MM.1S (cell line): ENCODE measurements around the gene TVP23C.
"Not testable (repeated sequence)": the region's sequence is repeated elsewhere in the genome, so short reads cannot be mapped to it uniquely, and the experiment has no call there.

Source experiments
- DNase-seq: peaks from one replicate; pipeline ENCODE4 v3.0.0-alpha.2; 2015
- H2AFZ ChIP-seq: fragments of 300-600 bp; sonication (generic); 2 replicates; pipeline ENCODE4 v1.6.0; 2016; ENCODE audit warnings: antibody characterized with exemption, low read length
- H3F3A ChIP-seq: fragments of 300-600 bp; sonication (generic); 2 replicates; pipeline ENCODE4 v1.6.1; 2016; ENCODE audit warnings: mild to moderate bottlenecking, antibody characterized with exemption, low read length, moderate library complexity, mixed read lengths; ENCODE audit not compliant: insufficient read depth
- H3K27ac ChIP-seq: fragments of 300-600 bp; sonication (generic); 2 replicates; pipeline ENCODE4 v1.5.1; 2016; ENCODE audit warnings: mild to moderate bottlenecking, low read length
- H3K27me3 ChIP-seq: fragments of 300-600 bp; sonication (generic); replicated peaks from 2 replicates; pipeline ENCODE4 v1.6.0; 2016; ENCODE audit warnings: low read length; ENCODE audit not compliant: insufficient read depth
- H3K36me3 ChIP-seq: fragments of 300-600 bp; sonication (generic); replicated peaks from 2 replicates; pipeline ENCODE4 v1.6.1; 2016; ENCODE audit warnings: mild to moderate bottlenecking, low read length, mixed read lengths; ENCODE audit not compliant: insufficient read depth
- H3K4me1 ChIP-seq: fragments of 300-600 bp; sonication (generic); 2 replicates; pipeline ENCODE4 v1.6.1; 2016; ENCODE audit warnings: low read length, mixed read lengths
- H3K4me2 ChIP-seq: fragments of 300-600 bp; sonication (generic); 2 replicates; pipeline ENCODE4 v1.6.0; 2016; ENCODE audit warnings: low read depth, low read length
- H3K4me3 ChIP-seq: fragments of 300-600 bp; sonication (generic); 2 replicates; pipeline ENCODE4 v1.5.1; 2016; ENCODE audit warnings: low read length, mixed read lengths
- H3K79me2 ChIP-seq: fragments of 300-600 bp; sonication (generic); 2 replicates; pipeline ENCODE4 v1.6.1; 2016; ENCODE audit warnings: mixed run types, low read length, mixed read lengths
- H3K9ac ChIP-seq: fragments of 300-600 bp; sonication (generic); 2 replicates; pipeline ENCODE4 v1.6.1; 2016; ENCODE audit warnings: low read length, mixed read lengths
- H3K9me2 ChIP-seq: fragments of 300-600 bp; sonication (generic); replicated peaks from 2 replicates; pipeline ENCODE4 v1.6.1; 2016; ENCODE audit warnings: mild to moderate bottlenecking, low read length, mixed read lengths; ENCODE audit not compliant: insufficient read depth
- H3K9me3 ChIP-seq: fragments of 300-600 bp; sonication (generic); replicated peaks from 2 replicates; pipeline ENCODE4 v1.6.1; 2016; ENCODE audit warnings: mild to moderate bottlenecking, low read length, mixed read lengths; ENCODE audit not compliant: insufficient read depth
- H4K20me1 ChIP-seq: fragments of 300-600 bp; sonication (generic); 2 replicates; pipeline ENCODE4 v1.6.1; 2016; ENCODE audit warnings: mild to moderate bottlenecking, low read length, moderate library complexity, mixed read lengths; ENCODE audit not compliant: insufficient read depth

Gene TVP23C

DNA sequence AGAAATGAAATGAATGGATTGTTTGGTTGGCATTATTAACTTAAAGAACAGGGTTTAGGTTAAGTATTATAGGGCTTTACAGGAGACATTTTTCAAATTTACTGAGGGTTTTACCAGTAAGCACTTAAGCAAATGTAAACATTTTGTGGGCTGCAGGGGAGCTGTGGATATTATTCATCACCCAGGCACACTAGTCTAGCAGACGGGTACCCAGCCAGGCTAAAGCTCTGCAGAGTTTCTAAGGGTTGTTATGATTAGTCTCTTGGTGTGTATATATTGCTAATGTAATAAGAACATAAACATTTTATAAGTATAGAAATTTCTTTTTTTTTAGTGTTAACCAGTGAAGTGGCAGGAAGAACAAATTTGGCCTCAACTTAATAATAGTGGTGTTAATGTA, 13.6 kb upstream of the TVP23C start:
- not testable (repeated sequence) for H3K4me3 ChIP-seq, H3K4me1 ChIP-seq, DNase-seq, H3K9me3 ChIP-seq, H3K4me2 ChIP-seq, H3K27me3 ChIP-seq, H3F3A ChIP-seq, H3K9me2 ChIP-seq, H3K9ac ChIP-seq, H3K36me3 ChIP-seq, H3K27ac ChIP-seq, H4K20me1 ChIP-seq, H3K79me2 ChIP-seq, H2AFZ ChIP-seq

DNA sequence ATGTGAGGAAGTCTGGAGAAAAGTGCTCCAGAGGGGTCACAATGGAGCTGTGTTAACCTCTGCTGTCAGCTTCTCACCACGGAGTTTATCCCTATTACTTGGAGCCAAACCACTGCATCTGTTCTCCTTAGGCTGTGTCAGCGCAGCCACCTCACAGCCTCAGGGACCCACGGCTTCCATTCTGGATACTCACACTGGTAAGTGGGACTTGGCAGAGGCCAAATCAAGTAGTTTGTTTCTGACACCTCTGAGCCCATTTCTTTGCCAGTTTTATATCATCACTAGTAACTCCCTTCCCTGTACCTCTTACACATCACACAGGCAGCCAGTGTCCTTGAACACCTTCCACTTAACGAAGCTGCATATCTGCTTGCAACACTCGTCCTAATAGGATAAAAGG, 11.4 kb upstream of the TVP23C start:
- not testable (repeated sequence) for H3K9me3 ChIP-seq, H3F3A ChIP-seq, H3K4me2 ChIP-seq, H3K9me2 ChIP-seq, H4K20me1 ChIP-seq, H3K4me3 ChIP-seq, H3K9ac ChIP-seq, H2AFZ ChIP-seq, H3K4me1 ChIP-seq, H3K27ac ChIP-seq, DNase-seq, H3K36me3 ChIP-seq, H3K27me3 ChIP-seq, H3K79me2 ChIP-seq

DNA sequence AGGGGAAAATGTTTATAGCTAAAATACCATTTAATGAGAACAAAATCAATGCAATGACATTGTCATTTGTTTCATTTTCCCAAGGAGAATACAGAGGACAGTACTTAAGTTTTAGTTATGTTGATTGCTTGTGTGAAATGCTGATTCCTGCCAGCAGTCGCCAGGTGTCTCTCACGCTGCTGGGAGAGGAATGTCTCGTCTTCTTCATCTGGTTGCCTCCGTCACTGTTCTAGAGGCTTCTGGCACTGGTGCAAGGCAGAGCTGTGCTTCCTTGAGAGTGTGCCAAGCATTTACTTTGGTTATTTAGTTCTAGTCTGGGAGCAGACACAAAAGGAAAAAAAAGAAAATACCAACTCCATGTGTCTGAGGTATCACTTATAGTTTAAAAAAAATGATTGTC, 10.6 kb upstream of the TVP23C start:
- not testable (repeated sequence) for H4K20me1 ChIP-seq, H3K4me2 ChIP-seq, DNase-seq, H3K4me3 ChIP-seq, H3K9me2 ChIP-seq, H3K79me2 ChIP-seq, H3K36me3 ChIP-seq, H2AFZ ChIP-seq, H3K9me3 ChIP-seq, H3K9ac ChIP-seq, H3K4me1 ChIP-seq, H3K27ac ChIP-seq, H3K27me3 ChIP-seq, H3F3A ChIP-seq

DNA sequence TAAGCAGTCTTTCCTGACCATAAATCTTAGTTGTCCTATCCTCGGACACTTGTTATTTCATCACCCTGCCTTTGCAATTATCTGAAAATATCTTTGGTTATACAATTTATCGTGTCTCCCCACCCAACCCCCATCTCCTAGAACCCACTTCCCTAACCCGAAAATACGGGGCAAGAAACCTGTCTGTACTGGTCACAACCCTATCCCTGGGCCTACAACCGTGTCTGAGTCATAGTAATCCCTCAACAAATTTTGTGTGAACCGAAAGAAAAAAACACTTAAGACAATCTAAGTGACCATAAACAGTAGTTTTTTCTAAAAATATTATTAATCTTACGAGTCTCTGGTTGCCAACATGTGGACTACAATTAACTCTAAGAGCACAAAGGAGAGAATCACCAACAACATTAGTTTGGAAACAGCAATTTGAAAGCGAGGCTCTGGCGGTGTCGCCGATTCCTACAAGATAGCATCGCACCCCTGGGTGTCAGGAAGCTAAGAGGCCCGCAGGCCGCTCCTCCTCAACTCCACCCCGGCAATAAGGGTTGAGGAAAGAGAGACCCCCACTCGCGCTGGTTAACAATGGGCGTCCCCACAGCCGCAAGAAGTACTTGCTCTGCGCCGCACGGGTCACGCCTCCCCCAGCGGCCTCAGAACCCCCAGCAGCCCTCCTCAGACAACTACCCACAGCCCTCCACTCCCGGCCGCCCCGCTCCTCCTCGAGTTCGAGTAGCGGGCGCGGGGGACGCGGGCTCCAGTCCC, 489 bp downstream of the TVP23C start:
- H3F3A ChIP-seq, H3K9me2 ChIP-seq, H3K4me1 ChIP-seq, DNase-seq, H3K27me3 ChIP-seq, H3K9me3 ChIP-seq, H3K79me2 ChIP-seq, H4K20me1 ChIP-seq, H3K4me2 ChIP-seq, H3K27ac ChIP-seq, H3K9ac ChIP-seq, H3K36me3 ChIP-seq: not testable (repeated sequence)
- Histone ChIP-seq H2AFZ (peak overlapping the region; percentile 61; the same call in 1 of the 2 replicates), H3K4me3 (peak overlapping the region; percentile 60)

DNA sequence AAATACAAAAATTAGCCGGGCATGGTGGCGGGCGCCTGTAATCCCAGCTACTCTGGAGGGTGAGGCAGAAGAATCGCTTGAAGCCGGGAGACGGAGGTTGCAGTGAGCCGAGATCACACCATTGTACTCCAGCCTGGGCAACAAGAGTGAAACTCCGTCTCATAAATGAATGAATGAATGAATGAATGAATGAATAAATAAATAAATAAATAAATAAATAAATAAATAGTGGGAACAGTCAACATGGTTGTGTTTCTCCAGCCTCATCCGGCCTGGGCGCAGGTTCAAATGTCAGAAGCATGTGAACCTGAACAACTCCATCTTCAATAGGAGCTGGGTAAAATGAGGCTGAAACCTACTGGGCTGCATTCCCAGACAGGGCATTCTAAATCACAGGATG, 1.8 kb downstream of the TVP23C start:
- H3F3A ChIP-seq, H3K36me3 ChIP-seq, H3K4me1 ChIP-seq, H3K79me2 ChIP-seq, H3K9me2 ChIP-seq, H3K9ac ChIP-seq, H3K4me3 ChIP-seq, H3K27me3 ChIP-seq, H3K9me3 ChIP-seq, H3K4me2 ChIP-seq, DNase-seq, H2AFZ ChIP-seq, H4K20me1 ChIP-seq, H3K27ac ChIP-seq: not testable (repeated sequence)

DNA sequence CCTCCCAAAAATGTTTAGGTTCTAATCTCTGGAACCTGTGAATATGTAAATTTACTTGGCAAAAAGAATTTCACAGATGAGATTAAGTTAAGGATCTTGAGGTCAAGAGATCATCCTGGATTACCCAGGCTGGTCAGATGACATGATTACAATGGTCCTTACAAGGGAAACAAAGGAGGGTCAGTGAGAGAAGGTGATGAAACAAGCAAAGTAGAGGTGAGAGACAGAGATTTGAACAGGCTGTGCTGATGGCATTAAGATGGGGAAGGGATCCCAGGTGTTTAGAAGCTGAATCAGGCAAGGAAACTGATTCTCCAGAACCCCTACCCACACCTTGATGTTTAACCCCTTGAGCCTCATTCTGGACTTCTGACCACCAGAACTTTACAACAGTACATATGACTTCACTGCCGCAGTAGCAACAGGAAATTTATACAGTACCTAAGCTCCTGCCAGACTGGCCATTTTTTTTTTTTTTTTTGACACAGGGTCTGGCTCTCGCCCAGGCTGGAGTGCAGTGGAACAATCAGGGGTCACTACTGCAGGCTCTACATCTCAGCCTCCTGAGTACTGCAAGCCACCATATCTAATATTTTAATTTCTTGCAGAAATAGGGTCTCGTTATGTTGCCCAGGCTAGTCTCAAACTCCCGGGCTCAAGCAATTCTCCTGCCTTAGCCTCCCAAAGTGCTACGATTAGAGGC, 4.7 kb downstream of the TVP23C start:
- H3K9ac ChIP-seq, H3K4me1 ChIP-seq, H2AFZ ChIP-seq, H3K9me3 ChIP-seq, H3K27ac ChIP-seq, H3K4me3 ChIP-seq, H3K36me3 ChIP-seq, DNase-seq, H3K9me2 ChIP-seq, H3K27me3 ChIP-seq, H3F3A ChIP-seq, H3K4me2 ChIP-seq, H3K79me2 ChIP-seq, H4K20me1 ChIP-seq: not testable (repeated sequence)

DNA sequence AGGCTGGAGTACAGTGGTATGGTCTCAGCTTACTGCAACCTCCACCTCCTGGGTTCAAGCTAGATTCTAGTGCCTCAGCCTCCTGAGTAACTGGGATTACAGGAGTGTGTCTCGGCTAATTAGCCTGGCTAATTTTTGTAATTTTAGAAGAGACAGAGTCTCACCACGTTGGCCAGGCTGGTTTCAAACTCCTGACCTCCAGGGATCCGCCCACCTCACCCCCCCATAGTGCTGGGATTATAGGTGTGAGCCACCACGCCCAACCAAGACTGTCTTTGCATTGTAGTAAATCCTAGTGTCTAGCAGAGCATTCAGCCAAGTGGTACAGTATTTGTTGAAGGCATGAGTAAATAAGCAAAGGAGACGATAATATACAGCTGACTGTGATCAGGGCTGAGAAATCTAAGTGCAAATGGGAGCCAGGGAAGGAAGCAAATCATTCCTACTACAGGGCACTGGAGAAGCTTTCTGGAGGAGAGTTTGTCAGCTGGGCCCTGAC, 5.9 kb downstream of the TVP23C start:
- not testable (repeated sequence) for H3K4me3 ChIP-seq, H4K20me1 ChIP-seq, H3K36me3 ChIP-seq, H3K9me2 ChIP-seq, H3K27me3 ChIP-seq, H3K79me2 ChIP-seq, H2AFZ ChIP-seq, H3K4me2 ChIP-seq, DNase-seq, H3K27ac ChIP-seq, H3K9me3 ChIP-seq, H3K9ac ChIP-seq, H3F3A ChIP-seq, H3K4me1 ChIP-seq

DNA sequence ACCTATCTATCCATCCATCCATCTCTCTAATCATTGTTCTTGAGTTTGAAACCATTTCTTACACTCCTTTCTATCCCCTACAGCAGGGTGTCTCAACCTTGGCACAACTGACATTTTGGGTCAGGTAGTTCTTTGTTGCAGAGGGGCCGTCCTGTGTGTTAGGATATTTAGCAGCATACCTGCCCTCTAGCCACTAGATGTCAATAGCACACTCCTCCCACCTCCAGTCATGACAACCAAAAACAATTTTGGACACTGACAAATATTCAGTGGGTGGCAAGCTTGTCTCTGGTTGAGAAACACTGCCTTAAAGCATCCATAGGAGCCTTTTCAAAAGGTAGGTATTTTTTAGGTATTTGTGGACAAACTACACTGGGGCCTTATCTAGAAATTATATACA, 10.4 kb downstream of the TVP23C start:
- not testable (repeated sequence) for H3K27me3 ChIP-seq, H3K4me3 ChIP-seq, H3K36me3 ChIP-seq, H3K4me2 ChIP-seq, H3K79me2 ChIP-seq, H3K9me3 ChIP-seq, H3F3A ChIP-seq, H3K9me2 ChIP-seq, H3K27ac ChIP-seq, H3K4me1 ChIP-seq, H4K20me1 ChIP-seq, DNase-seq, H2AFZ ChIP-seq, H3K9ac ChIP-seq
